ENCODE data around the gene ALKBH4.

ALKBH4 gene

DNA sequence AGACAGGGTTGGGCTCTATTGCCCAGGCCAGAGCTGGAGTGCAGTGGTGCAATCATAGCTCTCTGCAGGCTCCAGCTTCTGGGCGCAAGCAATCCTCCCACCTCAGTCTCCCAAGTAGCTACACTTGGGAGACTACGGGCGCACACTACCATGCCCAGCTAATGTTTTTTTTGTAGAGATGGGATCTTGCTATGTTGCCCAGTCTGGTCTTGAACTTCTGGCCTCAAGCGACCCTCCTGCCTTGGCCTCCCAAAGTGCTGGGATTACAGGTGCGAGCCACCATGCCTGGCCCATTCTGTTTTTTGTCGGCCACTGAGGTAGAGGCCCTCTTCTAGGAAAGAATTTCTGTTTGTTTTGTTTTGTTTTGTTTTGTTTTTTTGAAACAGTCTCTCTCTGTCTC lies 12.2 kb downstream of the ALKBH4 start:
- H3K27me3 Mint-ChIP-seq (ENCODE audit: low read depth) = no peaks in the 10 kb centered on the region
- no peak overlapping the region for H3K4me3 Mint-ChIP-seq
- no peaks in the 10 kb centered on the region for H3K9me3 Mint-ChIP-seq
- peaks cover 5% of the 10 kb centered on the region for H3K36me3 Mint-ChIP-seq (ENCODE audit: low read depth)
- H3K27ac Mint-ChIP-seq = no peak overlapping the region
- H3K4me1 Mint-ChIP-seq (ENCODE audit: low read depth) = no peaks in the 10 kb centered on the region

DNA sequence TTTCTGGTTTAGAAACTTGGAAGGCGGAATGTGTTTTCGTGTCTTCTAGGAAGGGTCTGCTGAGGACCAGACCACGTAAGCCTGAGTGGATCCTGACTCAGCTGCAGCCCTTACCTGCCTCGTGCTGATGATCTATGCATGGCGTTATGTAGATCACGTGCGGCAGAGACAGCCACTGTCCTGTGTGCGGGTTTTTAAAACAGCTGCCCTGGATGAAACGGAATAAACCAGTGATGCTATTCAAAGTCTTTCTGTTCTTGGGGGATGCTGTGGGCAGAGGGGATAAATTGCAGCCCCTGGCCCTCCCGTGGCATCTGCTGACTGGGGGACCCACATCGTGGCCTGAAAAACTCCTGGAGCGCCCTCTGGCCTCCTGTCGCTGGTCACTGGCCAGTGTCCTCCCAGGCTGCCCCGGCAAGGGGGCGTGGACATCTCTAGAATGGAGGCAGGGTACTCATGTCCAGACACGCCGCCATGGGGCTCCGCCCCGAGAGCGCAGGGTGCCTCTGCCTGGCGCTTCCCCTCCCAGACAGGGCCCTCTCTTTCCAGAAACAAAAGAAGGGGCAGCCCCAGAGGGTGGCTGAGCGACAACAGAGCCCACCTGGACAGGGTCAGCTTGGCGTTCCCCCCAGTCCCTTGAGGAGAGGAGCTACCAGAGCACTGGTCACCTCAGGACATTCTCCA lies 13.2 kb downstream of the ALKBH4 start:
- Mint-ChIP-seq H3K9me3 (no peaks in the 10 kb centered on the region), H3K4me1 (ENCODE audit: low read depth) (no peaks in the 10 kb centered on the region), H3K4me3 (no peak overlapping the region)

GRCh38 chr7:102450242-102450641 lies 14.4 kb downstream of the ALKBH4 start:
- Mint-ChIP-seq H3K36me3 (ENCODE audit: low read depth) (peaks cover 8% of the 10 kb centered on the region), H3K4me3 (no peak overlapping the region), H3K27ac (no peak overlapping the region)

More for the DNA sequence above, 13.2 kb downstream of the ALKBH4 start:
- Mint-ChIP-seq H3K36me3 (ENCODE audit: low read depth) (peaks cover 5% of the 10 kb centered on the region), H3K27me3 (ENCODE audit: low read depth) (no peaks in the 10 kb centered on the region), H3K27ac (no peak overlapping the region)

DNA sequence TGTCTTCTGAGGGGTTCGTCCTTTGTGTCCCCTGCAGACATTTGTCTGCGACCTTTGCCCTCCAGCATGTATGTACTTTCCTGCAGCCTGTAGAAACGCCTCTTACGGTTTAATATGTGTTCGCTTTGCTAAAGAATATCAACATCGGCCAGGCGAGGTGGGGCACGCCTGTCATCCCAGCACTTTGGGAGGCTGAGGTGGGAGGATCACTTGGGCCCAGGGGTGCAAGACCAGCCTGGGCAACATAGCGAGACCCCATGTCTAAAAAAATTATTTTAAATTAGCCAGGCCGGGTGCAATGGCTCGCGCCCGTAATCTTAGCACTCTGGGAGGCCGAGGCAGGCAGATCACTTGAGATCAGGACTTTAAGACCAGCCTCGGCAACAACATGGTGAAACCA lies 15.5 kb downstream of the ALKBH4 start:
- Mint-ChIP-seq H3K9me3 (no peaks in the 10 kb centered on the region), H3K27me3 (ENCODE audit: low read depth) (no peaks in the 10 kb centered on the region)

More at GRCh38 chr7:102450242-102450641, 14.4 kb downstream of the ALKBH4 start:
- Mint-ChIP-seq H3K4me1 (ENCODE audit: low read depth) (no peaks in the 10 kb centered on the region), H3K9me3 (no peaks in the 10 kb centered on the region), H3K27me3 (ENCODE audit: low read depth) (no peaks in the 10 kb centered on the region)

GRCh38 chr7:102447311-102447710 lies 17.4 kb downstream of the ALKBH4 start:
- no peak overlapping the region for H3K27ac Mint-ChIP-seq
- H3K4me1 Mint-ChIP-seq (ENCODE audit: low read depth) = peaks cover 2% of the 10 kb centered on the region
- peaks cover 13% of the 10 kb centered on the region for H3K36me3 Mint-ChIP-seq (ENCODE audit: low read depth)
- H3K9me3 Mint-ChIP-seq = no peaks in the 10 kb centered on the region
- no peaks in the 10 kb centered on the region for H3K27me3 Mint-ChIP-seq (ENCODE audit: low read depth)
- no peak overlapping the region for H3K4me3 Mint-ChIP-seq

More for the DNA sequence above, 15.5 kb downstream of the ALKBH4 start:
- Mint-ChIP-seq H3K4me3 (no peak overlapping the region), H3K27ac (no peak overlapping the region), H3K36me3 (ENCODE audit: low read depth) (peaks cover 13% of the 10 kb centered on the region), H3K4me1 (ENCODE audit: low read depth) (no peaks in the 10 kb centered on the region)

- Mint-ChIP-seq H3K4me3 (no peak overlapping the region), H3K27me3 (ENCODE audit: low read depth) (no peaks in the 10 kb centered on the region), H3K27ac (no peak overlapping the region), H3K4me1 (ENCODE audit: low read depth) (peaks cover 2% of the 10 kb centered on the region), H3K9me3 (no peaks in the 10 kb centered on the region), H3K36me3 (ENCODE audit: low read depth) (peaks cover 16% of the 10 kb centered on the region)
Observed at GRCh38 chr7:102446387-102447156, 18.1 kb downstream of the ALKBH4 start.

DNA sequence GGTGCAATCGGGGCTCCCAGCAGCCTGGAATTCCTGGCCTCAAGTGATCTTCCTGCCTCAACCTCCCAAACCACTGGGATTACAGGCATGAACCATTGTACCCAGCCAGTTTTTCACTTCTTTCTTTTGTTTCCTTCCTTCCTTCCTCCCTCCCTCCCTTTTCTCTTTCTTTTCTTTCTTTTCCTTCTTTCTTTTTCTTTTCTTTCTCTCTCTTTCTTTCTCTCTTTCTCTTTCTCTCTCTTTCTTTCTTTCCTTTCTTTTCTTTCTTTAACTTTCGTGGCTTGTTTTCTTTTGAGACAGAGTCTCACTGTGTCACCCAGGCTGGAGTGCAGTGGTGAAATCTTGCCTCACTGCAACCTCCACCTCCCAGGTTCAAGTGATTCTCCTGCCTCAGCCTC lies 19.0 kb downstream of the ALKBH4 start:
- Mint-ChIP-seq H3K27ac (peak overlapping the region; percentile 1), H3K4me1 (ENCODE audit: low read depth) (peaks cover 2% of the 10 kb centered on the region), H3K4me3 (no peak overlapping the region), H3K27me3 (ENCODE audit: low read depth) (no peaks in the 10 kb centered on the region), H3K9me3 (no peaks in the 10 kb centered on the region), H3K36me3 (ENCODE audit: low read depth) (peaks cover 17% of the 10 kb centered on the region)

- H3K27ac Mint-ChIP-seq = peak overlapping the region; percentile 18
- peaks cover 17% of the 10 kb centered on the region for H3K36me3 Mint-ChIP-seq (ENCODE audit: low read depth)
- no peaks in the 10 kb centered on the region for H3K9me3 Mint-ChIP-seq
- no peak overlapping the region for H3K4me3 Mint-ChIP-seq
- H3K27me3 Mint-ChIP-seq (ENCODE audit: low read depth) = no peaks in the 10 kb centered on the region
- H3K4me1 Mint-ChIP-seq (ENCODE audit: low read depth) = peaks cover 2% of the 10 kb centered on the region
Observed at GRCh38 chr7:102444961-102445673, 19.5 kb downstream of the ALKBH4 start.

DNA sequence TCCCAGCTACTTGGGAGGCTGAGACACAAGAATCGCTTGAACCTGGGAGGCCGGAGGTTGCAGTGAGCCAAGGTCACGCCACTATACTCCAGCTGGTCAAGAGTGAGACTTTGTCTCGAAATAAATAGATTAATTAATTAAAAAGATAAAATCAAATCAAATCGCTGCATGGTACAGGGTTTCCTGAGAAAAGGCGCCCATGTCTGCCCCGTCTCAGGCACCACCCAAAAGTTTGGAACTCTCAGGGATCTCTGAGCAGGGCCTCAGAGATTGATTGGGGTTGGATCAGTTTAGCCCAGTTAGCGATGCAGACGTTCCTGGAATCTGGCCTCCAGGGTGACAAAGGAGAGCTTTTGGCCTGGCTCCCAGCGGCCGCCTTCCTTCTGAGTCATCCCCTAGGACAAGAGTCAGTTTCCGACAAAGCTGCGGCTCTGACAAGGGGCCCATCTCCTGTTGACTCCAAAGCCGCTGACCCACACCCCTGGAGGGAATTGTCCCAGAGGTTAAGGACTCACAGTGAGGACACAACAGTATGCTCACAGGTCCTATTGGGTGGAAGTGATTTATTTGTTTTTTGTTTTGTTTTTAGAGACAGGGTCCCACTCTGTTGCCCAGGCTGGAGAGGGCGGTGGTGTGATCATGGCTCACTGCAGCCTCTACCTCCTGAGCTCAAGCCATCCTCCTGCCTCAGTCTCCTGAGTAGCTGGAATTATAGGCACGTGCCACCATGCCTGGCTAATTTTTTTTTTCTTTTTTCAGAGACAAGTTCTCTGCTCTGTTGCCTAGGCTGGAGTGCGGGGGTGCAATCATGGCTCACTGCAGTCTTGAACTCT lies 24.5 kb downstream of the ALKBH4 start:
- H3K27me3 Mint-ChIP-seq (ENCODE audit: low read depth) = no peaks in the 10 kb centered on the region
- no peak overlapping the region for H3K27ac Mint-ChIP-seq
- no peak overlapping the region for H3K4me3 Mint-ChIP-seq
- no peaks in the 10 kb centered on the region for H3K9me3 Mint-ChIP-seq
- peaks cover 11% of the 10 kb centered on the region for H3K4me1 Mint-ChIP-seq (ENCODE audit: low read depth)
- H3K36me3 Mint-ChIP-seq (ENCODE audit: low read depth) = peaks cover 14% of the 10 kb centered on the region

GRCh38 chr7:102436118-102436517 lies 28.5 kb downstream of the ALKBH4 start:
- Mint-ChIP-seq H3K4me3 (peak overlapping the region; percentile 56), H3K27ac (no peak overlapping the region)

DNA sequence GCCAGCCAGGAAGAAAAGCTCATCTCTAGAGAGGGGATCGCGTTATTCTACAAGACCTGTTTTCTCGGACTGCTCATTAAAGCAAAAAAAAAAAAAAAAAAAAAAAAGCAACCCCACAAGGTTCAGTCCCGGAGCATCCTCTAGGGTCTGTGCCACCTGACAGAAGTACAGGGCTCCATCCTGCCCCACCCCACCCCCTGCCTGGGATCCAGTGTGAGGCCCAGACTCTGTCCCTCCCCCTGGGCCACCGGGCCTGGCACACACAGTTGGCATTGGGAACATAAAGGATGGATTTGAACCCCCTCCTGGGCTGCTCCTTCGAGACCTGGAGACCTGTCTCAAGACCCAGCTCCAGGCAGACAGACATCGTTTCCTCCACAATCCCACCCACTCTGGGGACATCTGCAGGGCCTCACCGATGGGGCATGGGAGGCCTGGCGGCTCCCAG lies 30.6 kb downstream of the ALKBH4 start:
- Mint-ChIP-seq H3K4me1 (ENCODE audit: low read depth) (peaks cover 43% of the 10 kb centered on the region), H3K27ac (peak overlapping the region; percentile 81), H3K27me3 (ENCODE audit: low read depth) (no peaks in the 10 kb centered on the region), H3K9me3 (no peaks in the 10 kb centered on the region), H3K4me3 (peak overlapping the region; percentile 90), H3K36me3 (ENCODE audit: low read depth) (peaks cover 11% of the 10 kb centered on the region)

More at GRCh38 chr7:102436118-102436517, 28.5 kb downstream of the ALKBH4 start:
- H3K9me3 Mint-ChIP-seq = no peaks in the 10 kb centered on the region
- peaks cover 8% of the 10 kb centered on the region for H3K36me3 Mint-ChIP-seq (ENCODE audit: low read depth)
- H3K27me3 Mint-ChIP-seq (ENCODE audit: low read depth) = no peaks in the 10 kb centered on the region
- peaks cover 27% of the 10 kb centered on the region for H3K4me1 Mint-ChIP-seq (ENCODE audit: low read depth)

DNA sequence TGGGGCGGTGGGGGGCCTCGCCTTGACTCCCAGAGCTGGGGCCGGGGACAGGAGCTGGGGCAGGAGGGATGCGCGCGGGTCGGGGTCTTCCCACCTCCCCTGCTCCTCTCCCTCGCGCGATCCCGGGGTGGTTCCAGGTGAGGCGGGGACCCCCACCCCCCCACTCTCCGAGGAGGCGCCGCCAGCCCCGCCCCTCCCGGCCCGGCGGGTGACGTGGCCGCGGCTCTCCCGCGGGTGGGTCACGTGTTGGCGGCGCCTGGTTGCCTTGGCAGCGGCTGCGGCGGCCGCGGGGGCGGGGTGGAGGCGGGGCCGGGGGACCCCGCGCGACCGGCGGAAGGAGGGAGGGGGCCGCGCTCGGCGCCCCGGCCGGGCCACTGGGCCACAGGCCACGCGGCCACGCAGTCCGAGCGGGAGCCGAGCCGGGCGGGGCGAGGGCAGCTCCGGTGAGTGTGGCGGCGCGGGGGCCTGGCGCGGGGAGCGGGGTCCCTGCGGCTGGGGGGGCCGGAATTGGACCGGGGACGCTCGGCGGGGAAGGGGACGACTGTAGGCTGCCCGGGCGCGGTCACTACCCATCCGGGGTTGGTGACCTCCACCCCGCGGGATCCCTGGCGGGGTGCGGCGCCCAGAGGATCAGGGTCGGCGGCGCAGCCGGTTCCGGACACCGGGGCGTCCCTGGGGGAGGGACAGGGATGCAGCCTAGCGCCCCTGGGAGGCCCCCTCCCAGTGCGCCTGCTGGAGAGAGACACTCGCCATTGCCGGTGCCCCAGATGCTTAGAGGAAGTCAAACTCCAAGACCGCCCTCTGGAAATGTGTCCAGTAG lies 31.2 kb downstream of the ALKBH4 start, which contains the start of gene ORAI2:
Gene ORAI2, plus strand, starts transcription at position 357 of the 820 bp plus-strand sequence. CDS start 5,382 bp downstream, outside the sequence.
- H3K4me1 Mint-ChIP-seq (ENCODE audit: low read depth) = peaks cover 44% of the 10 kb centered on the region
- H3K36me3 Mint-ChIP-seq (ENCODE audit: low read depth) = peaks cover 11% of the 10 kb centered on the region
- H3K9me3 Mint-ChIP-seq = no peaks in the 10 kb centered on the region
- H3K27ac Mint-ChIP-seq = peak within 1 kb of the TSS; percentile 96
- peak within 1 kb of the TSS; percentile 90 for H3K4me3 Mint-ChIP-seq
- no peaks in the 10 kb centered on the region for H3K27me3 Mint-ChIP-seq (ENCODE audit: low read depth)

Data from T-helper 1 cell treated with Interleukin-12 subunit alpha and Interleukin-12 subunit beta and Interleukin-4 antibody, amounts not matched to agents 30 μg/mL and 1 μg/mL, for 36 hours (primary cell).